ENCODE measurements around the gene BCL7B. TPM values are rescaled to one million over a fixed set of nuclear protein-coding genes. Genes with fewer than 3 reads are reported as not detected.

The BCL7B gene
- total and polyA plus RNA-seq, 2 of the 13 experiments (the other 11 are each of a cell fraction or from before 2014, with no cell fraction given) = 24.3 to 38.2 TPM

DNA sequence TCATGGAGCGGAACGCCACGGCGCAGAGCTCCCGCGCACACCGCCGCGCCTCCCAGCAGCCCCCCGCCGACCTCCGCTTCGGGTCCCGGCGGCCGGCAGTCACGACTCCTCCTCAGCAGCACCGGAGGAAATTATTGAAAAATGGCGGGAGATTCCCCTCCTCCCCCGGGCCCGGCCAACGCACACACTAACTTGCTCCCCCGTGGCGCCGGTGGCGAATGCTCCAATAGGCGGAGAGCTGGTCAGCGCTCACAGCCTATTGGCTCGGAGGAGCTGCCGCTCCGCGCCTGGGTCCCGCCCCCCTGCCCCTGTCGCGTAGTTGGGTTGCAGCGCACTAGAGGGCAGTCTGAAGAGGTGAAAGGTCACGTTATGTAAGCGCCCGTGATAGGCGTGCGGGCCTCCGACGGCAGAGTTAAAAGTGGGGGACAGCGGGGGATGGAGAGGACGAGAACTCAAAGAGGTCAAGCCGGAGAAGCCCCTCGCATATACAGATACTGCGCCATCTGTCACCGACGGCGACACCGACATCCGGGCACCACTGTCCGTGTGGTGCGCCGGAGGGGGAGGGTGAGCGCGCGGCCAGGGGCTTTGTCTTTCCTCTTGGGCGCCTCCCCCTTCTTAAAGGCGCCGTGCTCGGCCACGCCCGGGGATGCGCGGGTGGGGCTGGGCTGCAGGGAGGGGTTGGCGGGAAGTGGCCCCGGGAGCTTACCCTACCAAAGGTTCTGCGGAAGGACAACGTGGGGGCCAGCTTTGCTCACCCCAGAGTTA lies 35.2 kb downstream of the BCL7B start, which contains the start of gene BAZ1B (continued):
- TF ChIP-seq, protein P1, sequence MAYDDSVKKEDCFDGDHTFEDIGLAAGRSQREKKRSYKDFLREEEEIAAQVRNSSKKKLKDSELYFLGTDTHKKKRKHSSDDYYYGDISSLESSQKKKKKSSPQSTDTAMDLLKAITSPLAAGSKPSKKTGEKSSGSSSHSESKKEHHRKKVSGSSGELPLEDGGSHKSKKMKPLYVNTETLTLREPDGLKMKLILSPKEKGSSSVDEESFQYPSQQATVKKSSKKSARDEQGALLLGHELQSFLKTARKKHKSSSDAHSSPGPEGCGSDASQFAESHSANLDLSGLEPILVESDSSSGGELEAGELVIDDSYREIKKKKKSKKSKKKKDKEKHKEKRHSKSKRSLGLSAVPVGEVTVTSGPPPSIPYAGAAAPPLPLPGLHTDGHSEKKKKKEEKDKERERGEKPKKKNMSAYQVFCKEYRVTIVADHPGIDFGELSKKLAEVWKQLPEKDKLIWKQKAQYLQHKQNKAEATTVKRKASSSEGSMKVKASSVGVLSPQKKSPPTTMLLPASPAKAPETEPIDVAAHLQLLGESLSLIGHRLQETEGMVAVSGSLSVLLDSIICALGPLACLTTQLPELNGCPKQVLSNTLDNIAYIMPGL (CRISPR knock-in tag; IDR thresholded peaks at IDR 0.05; ENCODE audit: borderline replicate concordance in 1 of 2, low read depth in 1 of 2) = peak; percentile 67 to 74; a peak in 2 of 4 replicates
- TF ChIP-seq ATAD3A (CRISPR knock-in tag; IDR thresholded peaks at IDR 0.05) = no peak
- TF ChIP-seq, protein P2, sequence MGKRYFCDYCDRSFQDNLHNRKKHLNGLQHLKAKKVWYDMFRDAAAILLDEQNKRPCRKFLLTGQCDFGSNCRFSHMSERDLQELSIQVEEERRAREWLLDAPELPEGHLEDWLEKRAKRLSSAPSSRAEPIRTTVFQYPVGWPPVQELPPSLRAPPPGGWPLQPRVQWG (CRISPR knock-in tag; IDR thresholded peaks at IDR 0.05; ENCODE audit: borderline replicate concordance, low read depth) = no peak
- TF ChIP-seq ZBTB1 (CRISPR knock-in tag; IDR thresholded peaks at IDR 0.05; ENCODE audit: borderline replicate concordance) = no peak
- TF ChIP-seq ZNF335 (CRISPR knock-in tag; IDR thresholded peaks at IDR 0.05) = peak; percentile 71; the same call in 1 of the 2 replicates
- no peak for TF ChIP-seq MAFF (IDR thresholded peaks at IDR 0.05; ENCODE audit: low read depth, low read length)
- peak; percentile 75 for TF ChIP-seq NKX3-1 (CRISPR knock-in tag; IDR thresholded peaks at IDR 0.05)
- no peak; the same call in 1 of the 2 replicates for TF ChIP-seq XBP1 (CRISPR knock-in tag; IDR thresholded peaks at IDR 0.05)
- TF ChIP-seq ATF7-NPFF (CRISPR knock-in tag; IDR thresholded peaks at IDR 0.05; ENCODE audit: low read depth) = no peak; the same call in none of the 2 replicates
- TF ChIP-seq, protein P3, sequence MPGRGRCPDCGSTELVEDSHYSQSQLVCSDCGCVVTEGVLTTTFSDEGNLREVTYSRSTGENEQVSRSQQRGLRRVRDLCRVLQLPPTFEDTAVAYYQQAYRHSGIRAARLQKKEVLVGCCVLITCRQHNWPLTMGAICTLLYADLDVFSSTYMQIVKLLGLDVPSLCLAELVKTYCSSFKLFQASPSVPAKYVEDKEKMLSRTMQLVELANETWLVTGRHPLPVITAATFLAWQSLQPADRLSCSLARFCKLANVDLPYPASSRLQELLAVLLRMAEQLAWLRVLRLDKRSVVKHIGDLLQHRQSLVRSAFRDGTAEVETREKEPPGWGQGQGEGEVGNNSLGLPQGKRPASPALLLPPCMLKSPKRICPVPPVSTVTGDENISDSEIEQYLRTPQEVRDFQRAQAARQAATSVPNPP (CRISPR knock-in tag; IDR thresholded peaks at IDR 0.05) = no peak
- TF ChIP-seq, protein P4, sequence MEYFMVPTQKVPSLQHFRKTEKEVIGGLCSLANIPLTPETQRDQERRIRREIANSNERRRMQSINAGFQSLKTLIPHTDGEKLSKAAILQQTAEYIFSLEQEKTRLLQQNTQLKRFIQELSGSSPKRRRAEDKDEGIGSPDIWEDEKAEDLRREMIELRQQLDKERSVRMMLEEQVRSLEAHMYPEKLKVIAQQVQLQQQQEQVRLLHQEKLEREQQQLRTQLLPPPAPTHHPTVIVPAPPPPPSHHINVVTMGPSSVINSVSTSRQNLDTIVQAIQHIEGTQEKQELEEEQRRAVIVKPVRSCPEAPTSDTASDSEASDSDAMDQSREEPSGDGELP (IDR thresholded peaks at IDR 0.05; ENCODE audit: borderline replicate concordance, low read depth) = peak; percentile 29; the same call in 1 of the 2 replicates
- no peak for TF ChIP-seq SIX1 (CRISPR knock-in tag; IDR thresholded peaks at IDR 0.05; ENCODE audit: borderline replicate concordance)
- TF ChIP-seq IKZF1 (IDR thresholded peaks at IDR 0.05) = no peak
- no peak for TF ChIP-seq SIX4 (CRISPR knock-in tag; IDR thresholded peaks at IDR 0.05)
- no peak for TF ChIP-seq ZNF552 (CRISPR knock-in tag; IDR thresholded peaks at IDR 0.05; ENCODE audit: borderline replicate concordance)
- TF ChIP-seq, protein P5, sequence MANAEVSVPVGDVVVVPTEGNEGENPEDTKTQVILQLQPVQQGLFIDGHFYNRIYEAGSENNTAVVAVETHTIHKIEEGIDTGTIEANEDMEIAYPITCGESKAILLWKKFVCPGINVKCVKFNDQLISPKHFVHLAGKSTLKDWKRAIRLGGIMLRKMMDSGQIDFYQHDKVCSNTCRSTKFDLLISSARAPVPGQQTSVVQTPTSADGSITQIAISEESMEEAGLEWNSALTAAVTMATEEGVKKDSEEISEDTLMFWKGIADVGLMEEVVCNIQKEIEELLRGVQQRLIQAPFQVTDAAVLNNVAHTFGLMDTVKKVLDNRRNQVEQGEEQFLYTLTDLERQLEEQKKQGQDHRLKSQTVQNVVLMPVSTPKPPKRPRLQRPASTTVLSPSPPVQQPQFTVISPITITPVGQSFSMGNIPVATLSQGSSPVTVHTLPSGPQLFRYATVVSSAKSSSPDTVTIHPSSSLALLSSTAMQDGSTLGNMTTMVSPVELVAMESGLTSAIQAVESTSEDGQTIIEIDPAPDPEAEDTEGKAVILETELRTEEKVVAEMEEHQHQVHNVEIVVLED (CRISPR knock-in tag; IDR thresholded peaks at IDR 0.05; ENCODE audit: borderline replicate concordance) = peak; percentile 87
- no peak for TF ChIP-seq NFE2L1 (CRISPR knock-in tag; IDR thresholded peaks at IDR 0.05; ENCODE audit: borderline replicate concordance)
- TF ChIP-seq, protein P6, sequence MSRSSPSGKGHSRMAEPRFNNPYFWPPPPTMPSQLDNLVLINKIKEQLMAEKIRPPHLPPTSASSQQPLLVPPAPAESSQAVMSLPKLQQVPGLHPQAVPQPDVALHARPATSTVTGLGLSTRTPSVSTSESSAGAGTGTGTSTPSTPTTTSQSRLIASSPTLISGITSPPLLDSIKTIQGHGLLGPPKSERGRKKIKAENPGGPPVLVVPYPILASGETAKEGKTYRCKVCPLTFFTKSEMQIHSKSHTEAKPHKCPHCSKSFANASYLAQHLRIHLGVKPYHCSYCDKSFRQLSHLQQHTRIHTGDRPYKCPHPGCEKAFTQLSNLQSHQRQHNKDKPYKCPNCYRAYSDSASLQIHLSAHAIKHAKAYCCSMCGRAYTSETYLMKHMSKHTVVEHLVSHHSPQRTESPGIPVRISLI (CRISPR knock-in tag; IDR thresholded peaks at IDR 0.05; ENCODE audit: borderline replicate concordance) = 0 out of 2 replicates have a peak, but pooled peaks have one; percentile 9
- TF ChIP-seq HNRNPK (IDR thresholded peaks at IDR 0.05; ENCODE audit: low read depth, low read length, poor library complexity, severe bottlenecking) = peak; percentile 84
